Naive thymus-derived CD4-positive, alpha-beta T cell (primary cell): Measurements from ENCODE around the gene CTCFL. TPM values are rescaled to one million over a fixed set of nuclear protein-coding genes. Genes with fewer than 3 reads are reported as not detected.

Experiments used
- ATAC-seq: fragments of 150-1000 bp; cut with Tn5 transposase; 2 replicates; pipeline ENCODE4 v1.10.0; 2021; ENCODE audit warnings: mild to moderate bottlenecking, moderate library complexity
- CTCF ChIA-PET: fragments of 350-600 bp; sonication (Branson Sonifier 250); formaldehyde crosslinking; loops from one replicate; lab custom pipeline; 2021; ENCODE audit warnings: antibody characterized with exemption; lab: Charles Lee
- POLR2A ChIA-PET: fragments of 350-600 bp; sonication (Branson Sonifier 250); formaldehyde crosslinking; loops from one replicate; lab custom pipeline; 2021; ENCODE audit warnings: antibody characterized with exemption, inconsistent platforms; lab: Charles Lee
- DNase-seq, 9 donors: peaks; one replicate each; pipeline versions ENCODE4 v3.0.0 to v3.0.0-alpha.2; 2020 to 2022; ENCODE audit warnings: mixed read lengths in 1 of 9
- H3K27ac ChIP-seq: one replicate; pipeline ENCODE4 v1.7.0; 2013; ENCODE audit warnings: mild to moderate bottlenecking, low read depth, low read length, moderate library complexity
- H3K27me3 ChIP-seq, 2 donors: one replicate each; pipeline ENCODE4 v1.7.0; 2013; ENCODE audit warnings: low read length in 2 of 2, mild to moderate bottlenecking in 2 of 2, moderate library complexity in 2 of 2; ENCODE audit not compliant: control insufficient read depth in 2 of 2, insufficient read depth in 2 of 2
- H3K36me3 ChIP-seq, 3 experiments: 1 replicate in 2 of 3; 2 replicates in 1 of 3; pipeline ENCODE4 v1.7.0; 2013; ENCODE audit warnings: low read length in 3 of 3, mild to moderate bottlenecking in 3 of 3, moderate library complexity in 1 of 3; ENCODE audit not compliant: insufficient read depth in 3 of 3, control insufficient read depth in 2 of 3
- H3K4me1 ChIP-seq, 2 donors: one replicate each; pipeline ENCODE4 v1.7.0; 2013; ENCODE audit warnings: low read length in 2 of 2, mild to moderate bottlenecking in 2 of 2, moderate library complexity in 1 of 2; ENCODE audit not compliant: control insufficient read depth in 2 of 2, insufficient read depth in 2 of 2
- H3K4me3 ChIP-seq: 2 replicates; pipeline ENCODE4 v1.7.0; 2013; ENCODE audit warnings: mild to moderate bottlenecking, low read length
- H3K9me3 ChIP-seq, 3 experiments: 1 replicate in 2 of 3; 2 replicates in 1 of 3; pipeline ENCODE4 v1.7.0; 2013; ENCODE audit warnings: low read length in 3 of 3; ENCODE audit not compliant: control insufficient read depth in 2 of 3
- H3K27ac Mint-ChIP-seq, 9 donors: one replicate each; pipeline ENCODE4 v1.8.0; 2020 to 2022; ENCODE audit warnings: mixed read lengths in 9 of 9, mild to moderate bottlenecking in 8 of 9, moderate library complexity in 5 of 9, inconsistent platforms in 2 of 9
- H3K27me3 Mint-ChIP-seq, 5 donors: one replicate each; pipeline ENCODE4 v1.8.0; 2021 to 2022; ENCODE audit warnings: mixed read lengths in 5 of 5, mild to moderate bottlenecking in 1 of 5
- H3K36me3 Mint-ChIP-seq, 5 donors: one replicate each; pipeline ENCODE4 v1.8.0; 2020 to 2022; ENCODE audit warnings: mixed read lengths in 5 of 5, mild to moderate bottlenecking in 3 of 5, inconsistent platforms in 1 of 5
- H3K4me1 Mint-ChIP-seq, 7 donors: one replicate each; pipeline ENCODE4 v1.8.0; 2020 to 2022; ENCODE audit warnings: mixed read lengths in 7 of 7, mild to moderate bottlenecking in 3 of 7, inconsistent platforms in 1 of 7
- H3K4me3 Mint-ChIP-seq, 10 donors: one replicate each; pipeline ENCODE4 v1.8.0; 2020 to 2022; ENCODE audit warnings: mild to moderate bottlenecking in 10 of 10, mixed read lengths in 10 of 10, moderate library complexity in 6 of 10, inconsistent platforms in 2 of 10
- H3K9me3 Mint-ChIP-seq, 11 donors: one replicate each; pipeline ENCODE4 v1.8.0; 2020 to 2022; ENCODE audit warnings: mixed read lengths in 11 of 11, mild to moderate bottlenecking in 4 of 11, inconsistent platforms in 1 of 11, moderate library complexity in 1 of 11
- intact Hi-C, 2 donors: fragments of 100-400 bp; cut with micrococcal nuclease; formaldehyde crosslinking; loops; one replicate each; pipeline ENCODE4 v1.15.1; 2023
- polyA plus RNA-seq, 2 donors: library from polyadenylated mRNA; unstranded; fragments of 300-500 nt; fragmentation: Illumina TruSeq; gene quantifications; one replicate each; pipeline ENCODE4 v1.2.3, GENCODE V29; 2021
- total RNA-seq, 6 experiments: library from RNA in 5 of 6; stranded (reverse) in 5 of 6; gene quantifications; 1 replicate in 5 of 6; 2 replicates in 1 of 6; pipeline ENCODE4 v1.2.3 and lab custom pipeline; 2021 to 2026

CTCFL gene
- total and polyA plus RNA-seq, 7 experiments from 2014 or later, result not detected

- Histone ChIP-seq H3K4me1 (no peaks in the 10 kb centered on the region), H3K9me3 (no peaks in the 10 kb centered on the region), H3K4me3 (no peak overlapping the region), H3K27ac (no peak overlapping the region), H3K36me3 (no peaks in the 10 kb centered on the region), H3K27me3 (no peaks in the 10 kb centered on the region)
- Mint-ChIP-seq H3K4me3 (no peak overlapping the region), H3K27ac (no peak overlapping the region), H3K36me3 (peaks cover 0 to 4% (median 0%) of the 10 kb centered on the region in 5 donors), H3K27me3 (peaks cover 26 to 57% (median 42%) of the 10 kb centered on the region in 5 donors), H3K9me3 (peaks cover 0 to 8% (median 2%) of the 10 kb centered on the region in 11 donors), H3K4me1 (peaks cover 0 to 1% (median 0%) of the 10 kb centered on the region in 7 donors)
- ATAC-seq, result no peak
- ChIA-PET CTCF (no interaction called here), POLR2A (no interaction called here)
- intact Hi-C loops, result no loop called here
- no peak for DNase-seq
Measured at GRCh38 chr20:57535297-57535696, 10.4 kb upstream of the CTCFL start.

DNA sequence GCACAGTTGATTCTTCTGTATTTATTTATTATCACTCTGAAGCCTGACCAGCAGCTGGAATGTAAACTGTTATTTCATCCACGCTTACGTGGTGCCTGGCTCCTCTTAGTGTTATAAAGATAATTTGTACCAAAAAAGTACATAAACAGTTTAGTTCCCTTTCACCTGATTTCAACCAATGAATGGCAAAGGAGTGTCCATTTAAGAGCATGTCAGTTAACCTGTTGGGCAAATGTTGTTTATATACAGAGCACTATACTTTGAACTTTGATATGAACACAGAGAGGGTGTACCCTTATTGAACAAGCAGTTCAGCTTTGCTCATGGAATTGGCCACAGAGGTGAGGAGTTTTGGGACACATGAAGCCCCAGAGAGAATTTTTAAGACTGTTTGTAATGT is 7.2 kb upstream of the CTCFL start:
- ChIA-PET POLR2A (no interaction called here), CTCF (no interaction called here)
- no peak overlapping the region for H3K27ac Mint-ChIP-seq

GRCh38 chr20:57530327-57530981 is 5.5 kb upstream of the CTCFL start:
- POLR2A ChIA-PET, result no interaction called here
- H3K9me3 ChIP-seq, result no peaks in the 10 kb centered on the region
- H3K4me3 ChIP-seq, result no peak overlapping the region
- no peak overlapping the region for H3K27ac ChIP-seq
- Mint-ChIP-seq H3K4me1 (peaks cover 0 to 3% (median 0%) of the 10 kb centered on the region in 7 donors), H3K27ac (no peak overlapping the region), H3K36me3 (no peaks in the 10 kb centered on the region), H3K4me3 (no peak overlapping the region), H3K27me3 (peaks cover 11 to 29% (median 21%) of the 10 kb centered on the region in 5 donors), H3K9me3 (no peaks in the 10 kb centered on the region)
- DNase-seq (no peak), ATAC-seq (no peak)
- CTCF ChIA-PET, result no interaction called here
- H3K36me3 ChIP-seq, result no peaks in the 10 kb centered on the region
- H3K4me1 ChIP-seq, result no peaks in the 10 kb centered on the region
- no peaks in the 10 kb centered on the region for H3K27me3 ChIP-seq
- intact Hi-C loops, result no loop called here

More for the DNA sequence above, 7.2 kb upstream of the CTCFL start:
- Histone ChIP-seq H3K4me1 (no peaks in the 10 kb centered on the region), H3K4me3 (no peak overlapping the region), H3K27ac (no peak overlapping the region), H3K9me3 (no peaks in the 10 kb centered on the region), H3K27me3 (no peaks in the 10 kb centered on the region), H3K36me3 (no peaks in the 10 kb centered on the region)
- H3K36me3 Mint-ChIP-seq, result no peaks in the 10 kb centered on the region
- peaks cover 0 to 1% (median 0%) of the 10 kb centered on the region in 7 donors for H3K4me1 Mint-ChIP-seq
- no peak for ATAC-seq
- H3K4me3 Mint-ChIP-seq, result no peak overlapping the region
- H3K27me3 Mint-ChIP-seq, result peaks cover 16 to 39% (median 33%) of the 10 kb centered on the region in 5 donors
- DNase-seq, result no peak
- intact Hi-C loops, result no loop called here
- no peaks in the 10 kb centered on the region for H3K9me3 Mint-ChIP-seq

DNA sequence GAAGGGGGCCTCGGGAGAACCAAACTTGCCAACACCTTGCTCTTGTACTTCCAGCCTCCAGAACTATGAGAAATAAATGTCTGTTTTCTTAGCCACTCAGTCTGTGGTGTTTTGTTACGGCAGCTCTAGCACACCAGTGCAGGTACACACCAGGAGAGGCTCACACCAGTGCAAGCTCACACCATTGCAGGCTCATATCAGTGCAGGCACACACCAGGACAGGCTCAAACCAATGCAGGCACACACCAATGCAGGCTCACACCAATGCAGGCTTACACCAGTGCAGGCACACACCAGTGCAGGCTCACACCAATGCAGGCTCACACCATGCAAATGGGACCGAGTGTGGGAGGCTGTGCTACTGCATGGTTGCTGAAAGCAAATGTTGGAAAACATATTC is 4.9 kb upstream of the CTCFL start:
- ChIA-PET POLR2A (no interaction called here), CTCF (no interaction called here)
- Mint-ChIP-seq H3K9me3 (no peaks in the 10 kb centered on the region), H3K27ac (no peak overlapping the region), H3K4me1 (peaks cover 0 to 3% (median 0%) of the 10 kb centered on the region in 7 donors), H3K36me3 (no peaks in the 10 kb centered on the region), H3K4me3 (no peak overlapping the region), H3K27me3 (peaks cover 7 to 22% (median 17%) of the 10 kb centered on the region in 5 donors)
- intact Hi-C loops, result no loop called here
- Histone ChIP-seq H3K4me3 (no peak overlapping the region), H3K27me3 (no peaks in the 10 kb centered on the region), H3K27ac (no peak overlapping the region), H3K4me1 (no peaks in the 10 kb centered on the region), H3K9me3 (no peaks in the 10 kb centered on the region), H3K36me3 (no peaks in the 10 kb centered on the region)
- ATAC-seq (peak; percentile 24), DNase-seq (no peak)

DNA sequence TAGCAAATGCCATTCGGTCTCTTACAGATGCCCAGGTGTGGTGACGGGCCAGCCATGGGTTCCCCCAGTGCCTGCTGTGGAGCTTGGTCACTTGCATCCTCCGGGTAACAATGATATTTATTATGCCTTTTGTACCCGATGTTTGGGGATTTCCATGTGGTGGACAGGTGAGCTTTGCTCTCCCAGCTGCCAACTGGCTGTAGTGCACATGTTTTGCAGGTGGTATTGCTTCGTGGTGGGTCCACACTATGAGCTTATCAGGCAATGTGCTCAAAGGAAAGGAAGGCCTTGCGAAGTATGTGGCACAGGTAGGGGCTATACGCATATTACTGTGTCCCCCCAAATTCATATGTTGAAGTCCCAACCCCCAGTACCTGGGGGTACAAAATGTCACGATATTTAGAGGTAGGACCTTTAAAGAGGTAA is 4.2 kb upstream of the CTCFL start:
- no peak overlapping the region for H3K27ac ChIP-seq
- POLR2A ChIA-PET, result no interaction called here
- intact Hi-C loops, result no loop called here
- H3K27me3 ChIP-seq, result no peaks in the 10 kb centered on the region
- Mint-ChIP-seq H3K9me3 (no peaks in the 10 kb centered on the region), H3K27ac (no peak overlapping the region), H3K36me3 (no peaks in the 10 kb centered on the region), H3K4me3 (no peak overlapping the region), H3K4me1 (peaks cover 0 to 3% (median 0%) of the 10 kb centered on the region in 7 donors), H3K27me3 (peaks cover 7 to 16% (median 13%) of the 10 kb centered on the region in 5 donors)
- CTCF ChIA-PET, result no interaction called here
- DNase-seq, result no peak
- H3K9me3 ChIP-seq, result no peaks in the 10 kb centered on the region
- H3K4me3 ChIP-seq, result no peak overlapping the region
- H3K4me1 ChIP-seq, result no peaks in the 10 kb centered on the region
- no peaks in the 10 kb centered on the region for H3K36me3 ChIP-seq
- no peak for ATAC-seq

GRCh38 chr20:57528148-57528547 is 3.2 kb upstream of the CTCFL start:
- Mint-ChIP-seq H3K4me1 (peaks cover under 1 to 7% (median 2%) of the 10 kb centered on the region in 7 donors), H3K9me3 (no peaks in the 10 kb centered on the region), H3K27ac (no peak overlapping the region), H3K4me3 (no peak overlapping the region), H3K27me3 (peaks cover 0 to 12% (median 5%) of the 10 kb centered on the region in 5 donors), H3K36me3 (no peaks in the 10 kb centered on the region)
- Histone ChIP-seq H3K4me3 (no peak overlapping the region), H3K9me3 (no peaks in the 10 kb centered on the region), H3K36me3 (no peaks in the 10 kb centered on the region), H3K27me3 (no peaks in the 10 kb centered on the region), H3K4me1 (no peaks in the 10 kb centered on the region), H3K27ac (no peak overlapping the region)
- ATAC-seq (no peak), DNase-seq (no peak)
- ChIA-PET POLR2A (no interaction called here), CTCF (no interaction called here)
- intact Hi-C loops, result no loop called here

DNA sequence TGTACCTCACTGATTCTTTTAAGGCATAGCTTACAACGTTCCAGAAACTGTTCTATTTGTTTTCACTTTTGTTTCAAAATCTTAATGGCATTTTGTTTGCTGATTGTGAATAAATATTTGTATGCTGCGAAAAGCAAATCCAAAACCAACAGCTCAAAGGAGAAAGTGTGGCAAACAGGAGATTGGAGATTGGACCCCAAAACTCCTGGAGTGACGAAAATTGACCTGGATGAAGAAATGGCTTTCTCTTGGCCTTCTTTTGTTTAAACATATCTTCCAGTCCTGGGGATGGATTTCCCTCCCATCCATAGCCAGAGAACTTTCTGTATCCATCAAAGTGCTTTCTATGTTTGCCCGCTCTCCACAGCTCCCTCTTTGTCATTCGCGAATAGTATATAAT is 2.8 kb upstream of the CTCFL start:
- Mint-ChIP-seq H3K36me3 (no peaks in the 10 kb centered on the region), H3K9me3 (no peaks in the 10 kb centered on the region), H3K4me1 (peaks cover 4 to 11% (median 7%) of the 10 kb centered on the region in 7 donors), H3K27ac (no peak overlapping the region), H3K4me3 (no peak overlapping the region), H3K27me3 (peaks cover 0 to 12% (median 1%) of the 10 kb centered on the region in 5 donors)
- Histone ChIP-seq H3K27ac (no peak overlapping the region), H3K4me1 (no peaks in the 10 kb centered on the region), H3K9me3 (no peaks in the 10 kb centered on the region), H3K4me3 (no peak overlapping the region), H3K27me3 (no peaks in the 10 kb centered on the region), H3K36me3 (no peaks in the 10 kb centered on the region)
- DNase-seq, result no peak
- CTCF ChIA-PET, result no interaction called here
- POLR2A ChIA-PET, result no interaction called here
- intact Hi-C loops, result no loop called here
- no peak for ATAC-seq
